Keratinocyte (primary cell): ENCODE data around the gene RAB11FIP3. TPM values are rescaled to one million over a fixed set of nuclear protein-coding genes. Genes with fewer than 3 reads are reported as not detected.

Experiments
- DNase-seq: peaks from one replicate; pipeline ENCODE4 v3.0.0-alpha.2; 2011; ENCODE audit warnings: low read depth, missing footprints, low spot score
- FAIRE-seq: peaks from 2 replicates; lab custom pipeline; 2011; peaks lifted over from hg19 to GRCh38; lab: Jason Lieb, UNC
- H2AFZ ChIP-seq: 2 replicates; pipeline ENCODE4 v1.6.0; 2012; ENCODE audit warnings: low read length, control low read depth, inconsistent platforms; ENCODE audit not compliant: control insufficient read depth
- H3K27ac ChIP-seq: 2 replicates; pipeline ENCODE4 v1.5.1; 2011; ENCODE audit warnings: low read length; ENCODE audit not compliant: control insufficient read depth, insufficient read depth
- H3K27me3 ChIP-seq: 3 replicates; pipeline ENCODE4 v1.6.0; 2011; ENCODE audit warnings: low read length; ENCODE audit not compliant: control insufficient read depth, insufficient read depth; ENCODE audit errors: extremely low read depth
- H3K36me3 ChIP-seq, 2 experiments: 2 replicates in 1 of 2; 3 replicates in 1 of 2; pipeline ENCODE4 v1.5.1; 2011; ENCODE audit warnings: low read length in 2 of 2, mild to moderate bottlenecking in 1 of 2; ENCODE audit not compliant: control insufficient read depth in 2 of 2, insufficient read depth in 2 of 2; ENCODE audit errors: extremely low read depth in 1 of 2
- H3K4me1 ChIP-seq: 3 replicates; pipeline ENCODE4 v1.5.1; 2011; ENCODE audit warnings: low read length; ENCODE audit not compliant: control insufficient read depth, insufficient read depth; ENCODE audit errors: extremely low read depth
- H3K4me2 ChIP-seq: 3 replicates; pipeline ENCODE4 v1.6.0; 2011; ENCODE audit warnings: low read depth, low read length; ENCODE audit not compliant: control insufficient read depth, insufficient read depth; ENCODE audit errors: extremely low read depth
- H3K4me3 ChIP-seq, 3 experiments: fragments of 200-600 bp in 1 of 3; sonication (generic) in 1 of 3; 2 replicates in 2 of 3; 3 replicates in 1 of 3; pipeline ENCODE4 v1.5.1; 2011 to 2016; ENCODE audit warnings: low read length in 3 of 3, mild to moderate bottlenecking in 3 of 3, control low read depth in 2 of 3, inconsistent platforms in 1 of 3, low read depth in 1 of 3, mixed read lengths in 1 of 3, mixed run types in 1 of 3, moderate library complexity in 1 of 3; ENCODE audit not compliant: control insufficient read depth in 2 of 3, insufficient read depth in 2 of 3; ENCODE audit errors: extremely low read depth in 1 of 3
- H3K79me2 ChIP-seq: 2 replicates; pipeline ENCODE4 v1.6.0; 2012; ENCODE audit warnings: low read length; ENCODE audit not compliant: control insufficient read depth, insufficient read depth
- H3K9ac ChIP-seq: 3 replicates; pipeline ENCODE4 v1.6.0; 2011; ENCODE audit warnings: low read length; ENCODE audit not compliant: control insufficient read depth, insufficient read depth; ENCODE audit errors: extremely low read depth
- H3K9me1 ChIP-seq: 3 replicates; pipeline ENCODE4 v1.6.0; 2011; ENCODE audit warnings: low read length; ENCODE audit not compliant: control insufficient read depth, insufficient read depth; ENCODE audit errors: extremely low read depth
- H3K9me3 ChIP-seq: 2 replicates; pipeline ENCODE4 v1.5.1; 2012; ENCODE audit warnings: low read depth, low read length; ENCODE audit not compliant: control insufficient read depth
- H4K20me1 ChIP-seq: 3 replicates; pipeline ENCODE4 v1.6.0; 2011; ENCODE audit warnings: low read length; ENCODE audit not compliant: control insufficient read depth, insufficient read depth; ENCODE audit errors: extremely low read depth
- EZH2 ChIP-seq: IDR thresholded peaks from one replicate; pipeline ENCODE4 v1.6.1; 2012; ENCODE audit warnings: inconsistent platforms, mild to moderate bottlenecking, low read length, moderate library complexity
- dilution Hi-C: fragments of 300-500 bp; cut with MboI; formaldehyde crosslinking; loops from one replicate; pipeline ENCODE4 v1.7.0; 2020; ENCODE audit warnings: low sequenced_read_pairs; ENCODE audit not compliant: extremely low pct_ligation_motif_present
- polyA plus RNA-seq, 5 experiments: library from polyadenylated mRNA; depleted of rRNA in 3 of 5; stranded (reverse) in 3 of 5; stranded (forward) in 1 of 5; unstranded in 1 of 5; fragments of >200 nt; gene quantifications; 1 replicate in 1 of 5; 2 replicates in 3 of 5; 3 replicates in 1 of 5; pipeline versions ENCODE4 v1.2.1 to v1.2.3, GENCODE V29; 2011 to 2012; ENCODE audit warnings: missing spikeins in 2 of 5, low read depth in 1 of 5, low replicate concordance in 1 of 5
- TF ChIP-seq, protein P1 (sequence below), 3 experiments: IDR thresholded peaks in 1 of 3; conservative IDR thresholded peaks in 1 of 3; optimal IDR thresholded peaks in 1 of 3; 2 replicates in 2 of 3; 3 replicates in 1 of 3; pipeline versions ENCODE3 to v1.5.1; 2011; ENCODE audit warnings: low read length in 3 of 3, mild to moderate bottlenecking in 3 of 3, moderate library complexity in 2 of 3, control low read depth in 1 of 3, inconsistent platforms in 1 of 3; ENCODE audit not compliant: insufficient read depth in 2 of 3; ENCODE audit errors: extremely low read depth in 1 of 3

The RAB11FIP3 gene
- polyA plus RNA-seq, 1 donor (not counting 4 experiments of a cell fraction or from before 2014, with no cell fraction given) = 6.4 TPM

DNA sequence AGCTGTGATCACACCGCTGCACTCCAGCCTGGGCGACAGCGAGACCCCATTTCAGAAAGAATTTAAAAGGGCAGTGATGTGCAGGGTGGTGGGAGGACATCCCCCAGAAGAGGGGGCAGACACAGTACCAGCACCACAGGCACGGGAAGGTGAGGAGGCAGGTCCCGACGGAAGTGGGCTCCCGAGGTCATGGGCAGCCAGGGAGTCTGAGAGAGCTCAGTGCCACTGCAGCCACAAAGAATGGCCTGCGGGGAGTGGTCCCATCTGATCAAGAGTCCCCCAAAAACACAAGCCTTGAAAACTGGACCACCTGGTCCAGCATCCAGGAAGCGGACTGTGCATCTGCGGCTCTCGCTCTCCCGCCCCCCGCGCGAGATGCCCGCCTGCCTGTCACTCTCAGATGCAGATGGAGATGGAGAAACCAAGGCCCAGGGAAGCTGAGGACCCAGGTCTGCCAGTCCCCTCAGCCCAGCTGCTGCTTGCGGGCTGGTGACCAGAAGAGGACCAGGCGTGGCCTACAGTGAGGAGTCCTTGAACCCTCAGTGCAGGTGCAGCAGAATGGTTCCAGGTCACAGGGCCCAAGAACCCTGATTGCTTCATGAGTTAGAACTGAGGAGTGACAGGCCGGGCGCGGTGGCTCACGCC is 97.8 kb downstream of the RAB11FIP3 start:
- no peak overlapping the region for H3K4me3 ChIP-seq
- DNase-seq (no peak), FAIRE-seq (no peak)
- peaks cover 9% of the 10 kb centered on the region for H4K20me1 ChIP-seq
- H3K9ac ChIP-seq = no peak overlapping the region
- no peaks in the 10 kb centered on the region for H3K27me3 ChIP-seq
- no peak overlapping the region for H2AFZ ChIP-seq
- peaks cover 29% of the 10 kb centered on the region for H3K4me1 ChIP-seq
- peaks cover 27% of the 10 kb centered on the region for H3K79me2 ChIP-seq
- no peak for TF ChIP-seq EZH2
- TF ChIP-seq, protein P1, sequence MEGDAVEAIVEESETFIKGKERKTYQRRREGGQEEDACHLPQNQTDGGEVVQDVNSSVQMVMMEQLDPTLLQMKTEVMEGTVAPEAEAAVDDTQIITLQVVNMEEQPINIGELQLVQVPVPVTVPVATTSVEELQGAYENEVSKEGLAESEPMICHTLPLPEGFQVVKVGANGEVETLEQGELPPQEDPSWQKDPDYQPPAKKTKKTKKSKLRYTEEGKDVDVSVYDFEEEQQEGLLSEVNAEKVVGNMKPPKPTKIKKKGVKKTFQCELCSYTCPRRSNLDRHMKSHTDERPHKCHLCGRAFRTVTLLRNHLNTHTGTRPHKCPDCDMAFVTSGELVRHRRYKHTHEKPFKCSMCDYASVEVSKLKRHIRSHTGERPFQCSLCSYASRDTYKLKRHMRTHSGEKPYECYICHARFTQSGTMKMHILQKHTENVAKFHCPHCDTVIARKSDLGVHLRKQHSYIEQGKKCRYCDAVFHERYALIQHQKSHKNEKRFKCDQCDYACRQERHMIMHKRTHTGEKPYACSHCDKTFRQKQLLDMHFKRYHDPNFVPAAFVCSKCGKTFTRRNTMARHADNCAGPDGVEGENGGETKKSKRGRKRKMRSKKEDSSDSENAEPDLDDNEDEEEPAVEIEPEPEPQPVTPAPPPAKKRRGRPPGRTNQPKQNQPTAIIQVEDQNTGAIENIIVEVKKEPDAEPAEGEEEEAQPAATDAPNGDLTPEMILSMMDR (optimal IDR thresholded peaks at IDR 0.05 in 1 of 3, IDR thresholded peaks at IDR 0.05 in 1 of 3, conservative IDR thresholded peaks at IDR 0.05 in 1 of 3; ENCODE audit: extremely low read depth in 1 of 3, insufficient read depth in 2 of 3, low read length in 3 of 3) = no peak
- peaks cover 6 to 15% of the 10 kb centered on the region in 2 experiments for H3K36me3 ChIP-seq
- peaks cover 4% of the 10 kb centered on the region for H3K9me1 ChIP-seq
- H3K9me3 ChIP-seq = no peaks in the 10 kb centered on the region
- H3K4me2 ChIP-seq = no peak overlapping the region
- dilution Hi-C loops = no loop called here
- H3K27ac ChIP-seq = no peak overlapping the region

DNA sequence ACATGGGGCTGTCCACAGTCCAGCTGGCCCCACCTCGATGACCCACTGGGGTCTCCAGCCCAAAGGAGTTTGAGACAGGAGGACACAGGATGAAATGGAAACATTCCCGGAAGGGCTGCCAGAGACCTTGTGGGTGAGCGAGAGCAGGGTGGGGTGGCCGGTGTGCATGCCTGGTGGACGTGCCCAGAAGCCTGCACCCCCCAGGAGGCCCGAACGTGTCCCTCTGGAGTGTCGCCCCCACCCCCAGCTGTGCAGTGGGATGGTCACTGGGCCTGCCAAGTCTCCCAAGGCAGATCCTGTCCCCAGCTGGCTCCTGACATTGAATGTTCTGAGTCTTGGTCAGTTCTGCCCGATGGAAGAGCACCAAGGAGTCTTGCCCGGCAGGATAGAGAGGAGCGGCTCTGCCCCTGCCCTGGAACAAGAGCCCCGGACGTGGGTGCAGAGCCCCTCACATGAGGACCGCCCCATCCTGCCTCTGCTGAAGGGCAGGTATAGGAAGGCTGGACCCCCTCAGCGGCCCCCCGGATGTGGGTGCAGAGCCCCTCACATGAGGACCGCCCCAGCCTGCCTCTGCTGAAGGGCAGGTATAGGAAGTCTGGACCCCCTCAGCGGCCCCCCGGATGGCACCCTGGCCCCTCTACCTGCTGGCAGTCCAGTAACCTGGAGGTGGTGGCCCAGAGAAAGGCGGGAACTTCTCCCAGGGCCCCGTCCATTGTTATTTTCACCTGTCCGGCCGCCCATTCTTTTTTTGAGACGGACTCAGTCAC is 99.0 kb downstream of the RAB11FIP3 start:
- no peaks in the 10 kb centered on the region for H3K27me3 ChIP-seq
- no peak overlapping the region for H3K9ac ChIP-seq
- TF ChIP-seq EZH2 = no peak
- TF ChIP-seq, protein P1 (optimal IDR thresholded peaks at IDR 0.05 in 1 of 3, IDR thresholded peaks at IDR 0.05 in 1 of 3, conservative IDR thresholded peaks at IDR 0.05 in 1 of 3; ENCODE audit: extremely low read depth in 1 of 3, insufficient read depth in 2 of 3, low read length in 3 of 3) = no peak
- FAIRE-seq (no peak), DNase-seq (no peak)
- H3K36me3 ChIP-seq = peaks cover 2 to 9% of the 10 kb centered on the region in 2 experiments
- peaks cover 4% of the 10 kb centered on the region for H3K9me1 ChIP-seq
- peaks cover 16% of the 10 kb centered on the region for H4K20me1 ChIP-seq
- no peak overlapping the region for H3K4me2 ChIP-seq
- H3K27ac ChIP-seq = no peak overlapping the region
- H3K4me3 ChIP-seq = no peak overlapping the region
- dilution Hi-C loops = no loop called here
- H3K79me2 ChIP-seq = peaks cover 39% of the 10 kb centered on the region
- H2AFZ ChIP-seq = no peak overlapping the region
- H3K9me3 ChIP-seq = no peaks in the 10 kb centered on the region
- peaks cover 37% of the 10 kb centered on the region for H3K4me1 ChIP-seq
